GM19372 (cell line): Measurements from ENCODE around the gene MANSC4.

Experiments used
- ATAC-seq: cut with Tn5 transposase; IDR thresholded peaks from one replicate; pipeline ENCODE4 v1.9.1; 2021; ENCODE audit warnings: mild to moderate bottlenecking, low read depth, moderate library complexity; ENCODE audit not compliant: unreplicated experiment

The MANSC4 gene

DNA sequence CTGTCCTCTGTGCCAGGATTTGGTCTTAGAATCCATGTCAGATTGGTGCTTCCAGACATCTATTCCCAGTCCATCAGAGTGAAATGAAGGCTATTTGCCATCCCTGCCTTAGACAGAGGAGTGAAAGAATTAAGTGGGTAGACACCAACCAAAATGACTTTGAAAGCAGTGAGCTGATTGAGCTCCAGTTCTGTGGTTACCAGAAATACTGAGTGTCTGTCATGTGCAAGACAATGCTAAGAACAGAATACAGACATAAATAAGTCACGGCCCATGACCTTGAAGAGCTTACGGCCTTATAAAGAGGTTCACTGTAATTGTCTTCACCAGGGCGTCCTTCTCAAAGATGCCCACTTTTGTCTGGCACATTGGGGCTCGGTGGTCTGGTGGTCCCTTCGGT, 21.6 kb upstream of the MANSC4 start:
- ATAC-seq: no peak

DNA sequence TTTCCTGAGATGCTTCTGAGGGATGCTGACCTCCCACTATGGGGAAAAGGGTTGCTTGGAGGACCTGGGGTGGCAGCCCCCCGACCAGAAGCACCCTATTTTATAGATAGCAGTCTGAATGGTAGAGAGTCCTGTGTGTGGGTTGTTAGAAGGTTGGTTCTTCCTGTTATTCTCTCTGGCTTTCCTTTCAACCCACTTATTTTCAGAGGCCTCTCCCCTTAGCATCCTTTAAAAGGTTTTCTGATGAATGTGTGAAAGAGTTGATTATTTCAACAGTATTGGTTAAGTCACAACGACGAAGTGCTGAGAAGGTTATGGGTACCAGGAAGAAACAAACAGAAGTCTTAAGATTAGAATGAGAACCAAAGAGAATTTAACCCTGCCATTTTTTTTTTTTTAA, 20.8 kb upstream of the MANSC4 start:
- no peak for ATAC-seq

DNA sequence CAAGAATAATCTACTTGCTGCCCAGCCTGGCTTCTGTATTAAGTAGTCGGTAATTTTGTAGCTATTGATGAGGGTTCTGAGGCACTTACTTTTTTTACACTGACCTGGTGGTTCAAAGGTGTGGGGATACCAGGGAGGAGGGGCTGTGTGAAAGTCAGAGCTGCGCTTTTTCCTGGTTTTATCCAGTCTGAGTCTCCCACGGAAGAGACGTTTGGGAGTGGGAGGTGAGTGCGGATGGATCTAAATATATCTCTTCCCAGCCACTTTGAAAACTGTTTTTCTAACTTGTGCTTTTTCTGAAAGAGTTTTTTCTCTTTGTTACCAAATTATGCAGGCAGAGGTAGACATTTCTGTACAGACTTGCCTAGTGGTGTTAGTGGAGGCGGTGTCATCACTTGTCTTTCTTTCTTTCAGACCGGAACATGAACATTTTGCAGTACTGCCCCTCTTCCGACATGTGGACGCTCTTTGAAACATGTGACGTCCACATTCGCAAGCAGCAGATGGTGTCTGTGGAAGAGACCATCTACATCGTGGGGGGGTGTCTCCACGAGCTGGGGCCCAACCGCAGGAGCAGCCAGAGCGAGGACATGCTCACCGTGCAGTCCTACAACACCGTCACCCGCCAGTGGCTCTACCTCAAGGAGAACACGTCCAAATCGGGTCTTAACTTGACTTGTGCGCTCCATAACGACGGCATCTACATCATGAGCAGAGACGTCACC, 17.4 kb upstream of the MANSC4 start:
- no peak for ATAC-seq

DNA sequence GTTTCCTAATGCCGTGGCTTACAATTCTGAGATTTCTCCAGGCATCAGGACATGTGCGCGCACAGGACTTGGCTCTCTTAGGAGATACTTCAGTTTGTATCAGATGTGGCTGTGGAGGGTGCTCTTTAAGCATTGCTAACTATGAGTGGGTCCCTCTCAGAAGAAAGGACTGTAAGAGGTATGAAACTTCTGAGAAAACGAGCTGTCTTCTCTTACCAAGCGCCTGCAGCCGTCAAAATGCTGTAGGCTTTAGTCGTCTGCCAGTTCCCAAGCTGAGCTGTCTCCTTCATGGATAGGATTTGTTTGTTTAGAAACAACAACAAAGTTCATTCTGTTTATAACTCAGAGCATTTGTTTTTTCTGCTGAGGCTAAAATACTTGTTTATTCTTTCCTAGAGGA, 16.1 kb upstream of the MANSC4 start:
- no peak for ATAC-seq

DNA sequence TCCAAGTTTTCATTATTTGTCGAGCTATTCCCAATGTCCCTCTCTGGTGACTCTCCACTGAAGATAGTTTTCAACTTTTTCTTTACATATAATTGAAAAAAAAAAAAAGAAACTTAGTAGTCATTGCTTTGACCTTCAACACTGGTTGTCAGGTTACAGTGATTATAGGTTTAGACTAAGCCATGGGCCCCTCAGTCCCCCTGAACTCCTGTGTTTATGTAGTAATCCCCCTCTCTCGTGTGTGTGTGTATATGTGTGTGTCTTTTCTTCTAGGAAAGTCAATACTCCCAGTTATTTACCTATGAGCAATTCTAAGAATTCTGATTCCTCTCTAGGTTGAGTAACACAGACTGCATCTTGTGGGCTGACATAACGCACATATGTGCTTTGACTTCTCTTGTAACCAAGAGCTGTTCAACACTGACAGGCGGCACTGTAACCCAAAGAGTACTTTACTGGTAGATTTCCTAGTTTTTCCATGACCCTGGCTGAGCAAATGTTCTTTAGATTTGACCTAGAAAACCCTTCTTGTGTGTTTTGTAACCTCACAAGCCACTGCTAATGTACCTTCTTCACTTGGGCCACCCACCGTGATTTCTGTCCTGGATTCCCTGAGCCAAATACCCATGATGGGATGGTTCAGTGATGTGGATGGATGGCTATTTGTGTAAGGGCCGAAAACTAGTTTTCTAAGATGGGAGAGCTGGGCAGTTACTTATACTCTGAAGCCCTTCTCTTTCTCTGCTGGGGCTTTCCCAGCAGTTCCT, 15.0 kb upstream of the MANSC4 start:
- no peak for ATAC-seq

DNA sequence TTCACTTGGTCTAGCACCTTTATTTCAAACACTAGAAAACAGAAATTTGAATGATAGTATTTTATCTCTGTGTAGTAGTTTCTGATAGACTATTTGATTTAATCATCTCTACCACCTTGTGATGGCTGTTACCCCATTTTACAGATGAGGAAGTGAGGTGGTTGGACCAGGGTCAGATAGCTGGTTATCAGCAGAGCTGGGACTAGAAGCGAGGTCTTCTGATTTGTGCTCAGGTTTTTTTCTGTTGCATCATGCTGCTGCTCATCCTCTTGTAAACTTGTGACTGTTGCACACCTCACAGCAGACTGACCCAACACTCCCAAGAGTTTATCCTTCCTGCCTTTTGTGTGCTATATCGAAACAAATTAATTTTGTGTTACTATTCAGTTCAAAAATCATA, 10.1 kb upstream of the MANSC4 start:
- ATAC-seq: no peak

DNA sequence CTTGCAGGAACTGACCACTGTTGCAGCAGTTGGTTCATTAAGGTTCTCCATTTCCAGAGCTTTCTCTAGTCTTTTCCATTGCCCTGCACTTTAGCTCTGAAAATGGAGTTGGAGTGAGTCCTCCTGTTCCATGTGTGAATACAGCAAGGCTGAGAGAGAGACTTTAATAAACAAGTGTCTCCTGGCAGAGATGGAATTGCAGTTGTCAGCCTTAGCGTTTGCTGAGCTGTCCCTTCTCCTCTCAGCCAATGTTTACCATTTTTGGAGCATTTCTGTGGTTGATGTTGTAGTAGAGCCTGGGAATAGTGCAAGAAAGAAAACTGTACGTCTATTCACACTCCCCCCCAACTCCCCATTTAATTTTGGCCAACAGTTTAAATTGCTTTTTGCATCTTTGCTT, 7.5 kb upstream of the MANSC4 start:
- no peak for ATAC-seq

DNA sequence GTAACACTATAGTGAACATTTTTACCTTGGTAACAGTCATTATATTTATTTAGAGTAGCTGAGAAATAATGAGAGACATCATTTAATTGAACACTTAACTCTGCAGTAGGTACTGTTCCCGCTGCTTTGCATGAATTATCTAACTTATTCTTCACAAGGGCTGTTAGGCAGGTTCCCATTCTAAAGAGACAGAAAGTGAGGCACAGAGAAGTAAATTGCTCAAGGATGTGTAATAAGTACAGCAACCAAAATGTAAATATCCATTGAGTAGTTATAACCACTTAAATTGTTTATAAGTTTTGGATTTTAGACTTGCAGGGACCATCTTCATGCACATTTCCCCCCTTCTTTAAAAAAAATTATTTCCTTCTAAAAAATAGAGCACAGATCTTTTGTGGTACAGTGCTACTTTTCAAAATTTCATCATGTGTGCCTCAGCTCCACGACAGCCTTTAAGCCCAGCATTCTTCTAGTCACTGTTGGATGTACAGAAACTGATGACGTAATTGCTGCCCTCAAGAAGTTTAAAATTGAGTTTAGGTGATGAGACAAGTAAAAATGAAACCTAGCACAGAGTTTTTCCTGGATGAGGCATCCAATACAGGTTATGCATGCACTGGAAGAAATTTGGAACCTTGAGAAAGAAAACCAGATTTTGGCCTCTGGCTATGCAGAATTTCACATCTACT, 6.0 kb upstream of the MANSC4 start:
- ATAC-seq: no peak

DNA sequence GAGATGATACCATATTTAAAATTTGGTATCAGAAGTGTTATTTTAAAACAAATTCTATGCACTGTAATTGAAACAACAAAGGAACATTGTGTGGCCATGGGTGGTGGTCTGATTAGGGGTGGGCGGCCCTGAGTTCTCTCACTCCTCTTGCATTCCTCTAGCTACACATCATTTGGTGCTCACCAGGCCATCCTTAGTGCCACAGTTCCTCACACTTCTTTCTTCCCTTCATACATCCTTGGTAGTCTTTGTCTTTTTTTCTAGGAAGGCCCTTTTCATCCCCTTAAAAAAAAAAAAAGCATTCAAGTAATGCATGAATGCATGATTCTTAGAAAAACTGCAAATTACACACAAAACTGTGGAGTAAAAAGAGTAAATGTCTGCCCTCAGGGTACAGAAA, 2.4 kb upstream of the MANSC4 start:
- no peak for ATAC-seq

DNA sequence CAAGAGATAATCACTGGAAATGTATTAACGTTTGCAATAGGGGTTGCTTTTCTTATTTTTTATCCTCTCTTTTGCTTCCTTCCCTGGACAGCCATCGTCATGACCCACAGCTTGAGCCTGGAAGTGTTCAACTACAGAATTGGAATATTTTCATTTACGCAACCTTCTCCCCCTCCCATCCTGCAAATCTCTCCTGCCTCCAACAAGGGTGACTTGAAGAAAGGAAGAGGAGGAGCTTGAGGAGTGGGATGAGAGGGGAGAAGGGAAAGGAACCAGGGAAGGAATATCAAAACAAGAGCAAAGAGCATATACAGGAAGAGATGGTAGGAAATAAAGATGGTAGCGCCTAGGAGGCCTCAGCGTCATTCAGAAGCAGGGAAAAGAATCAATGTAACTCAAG, 1.6 kb upstream of the MANSC4 start:
- ATAC-seq: no peak

DNA sequence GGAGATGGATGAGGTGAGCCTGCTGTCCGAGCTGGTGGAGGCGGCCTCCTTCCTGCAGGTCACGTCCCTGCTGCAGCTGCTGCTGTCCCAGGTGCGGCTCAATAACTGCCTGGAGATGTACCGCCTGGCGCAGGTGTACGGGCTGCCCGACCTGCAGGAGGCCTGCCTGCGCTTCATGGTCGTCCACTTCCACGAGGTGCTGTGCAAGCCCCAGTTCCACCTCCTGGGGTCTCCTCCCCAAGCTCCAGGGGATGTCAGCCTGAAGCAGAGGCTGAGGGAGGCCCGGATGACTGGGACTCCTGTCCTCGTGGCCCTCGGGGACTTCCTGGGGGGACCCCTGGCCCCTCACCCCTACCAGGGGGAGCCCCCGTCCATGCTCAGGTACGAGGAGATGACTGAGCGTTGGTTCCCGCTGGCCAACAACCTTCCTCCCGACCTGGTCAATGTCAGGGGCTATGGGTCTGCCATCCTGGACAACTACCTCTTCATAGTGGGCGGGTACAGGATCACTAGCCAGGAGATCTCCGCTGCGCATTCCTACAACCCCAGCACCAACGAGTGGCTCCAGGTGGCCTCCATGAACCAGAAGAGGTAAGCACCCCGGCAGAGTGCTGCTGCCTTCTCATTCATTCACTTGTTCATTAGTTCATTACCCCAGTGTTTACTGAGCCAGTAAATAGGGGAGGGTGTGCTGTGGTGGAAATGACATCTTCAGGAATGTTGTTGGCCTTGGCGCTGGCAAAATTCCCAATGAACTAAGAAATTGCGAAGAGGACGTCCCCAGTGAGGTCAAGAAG, 774 bp upstream of the MANSC4 start:
- ATAC-seq: peak; percentile 28

DNA sequence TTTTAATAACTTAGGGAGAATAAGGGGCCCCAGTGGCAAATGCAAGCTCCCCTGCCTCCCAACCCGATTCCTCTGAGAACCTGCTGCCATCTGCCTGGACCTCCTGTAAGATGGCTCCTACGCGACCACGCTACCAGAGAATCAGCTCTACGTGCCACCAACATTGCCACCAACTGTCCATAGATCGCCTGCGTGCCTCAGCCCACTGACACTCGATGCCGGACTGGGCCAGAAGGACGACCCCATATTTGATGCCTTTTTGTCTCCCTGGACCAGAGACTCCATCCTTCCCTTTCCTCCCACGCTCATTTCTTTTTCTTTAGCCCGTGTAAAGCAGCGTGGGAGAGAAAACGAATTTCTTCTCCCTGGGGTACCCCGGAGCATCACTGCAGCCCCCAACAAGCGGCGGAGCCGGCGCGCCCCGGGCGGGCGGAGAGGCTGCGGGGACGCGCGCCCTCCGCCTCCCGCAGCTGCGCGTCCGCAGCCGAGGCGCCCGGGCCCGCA, 568 bp downstream of the MANSC4 start:
- ATAC-seq: peak; percentile 25

DNA sequence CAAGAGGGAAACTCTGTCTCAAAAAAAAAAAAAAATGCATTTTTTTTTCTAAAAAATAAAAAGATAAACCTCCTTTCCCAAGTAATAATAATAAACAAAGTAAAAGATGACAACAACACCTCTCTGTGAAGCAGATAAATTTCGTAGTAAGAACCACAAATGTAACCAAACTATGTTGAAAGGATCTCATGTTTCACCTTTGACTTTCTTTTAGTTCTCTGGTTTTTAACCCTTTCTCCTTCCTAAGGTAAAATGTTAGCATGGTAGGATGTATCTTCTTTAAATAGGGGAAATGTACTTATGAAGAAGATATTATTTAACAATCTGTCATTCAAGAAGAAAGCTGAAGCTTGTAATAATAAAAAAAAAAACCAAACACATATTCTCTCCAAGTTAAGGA, 1.8 kb downstream of the MANSC4 start:
- ATAC-seq: no peak

DNA sequence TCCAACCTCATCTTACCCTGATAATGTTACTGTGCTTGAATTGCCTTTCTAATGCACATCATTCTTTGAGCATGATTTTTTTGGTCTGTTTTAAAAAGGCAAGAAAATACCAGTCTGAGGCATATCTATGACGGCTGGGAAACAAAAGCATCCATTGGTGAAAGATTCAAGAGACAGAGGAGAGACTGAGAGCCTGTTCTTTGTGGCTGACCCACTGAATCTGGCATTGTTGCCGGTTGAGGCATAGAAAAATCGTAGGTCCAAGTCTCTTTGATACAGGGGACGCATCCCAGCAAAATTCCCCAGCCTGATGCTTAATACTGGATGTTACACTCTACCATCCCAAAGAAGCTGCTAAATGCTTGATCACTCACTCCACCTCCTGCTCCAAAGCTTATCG, 2.9 kb downstream of the MANSC4 start:
- no peak for ATAC-seq

DNA sequence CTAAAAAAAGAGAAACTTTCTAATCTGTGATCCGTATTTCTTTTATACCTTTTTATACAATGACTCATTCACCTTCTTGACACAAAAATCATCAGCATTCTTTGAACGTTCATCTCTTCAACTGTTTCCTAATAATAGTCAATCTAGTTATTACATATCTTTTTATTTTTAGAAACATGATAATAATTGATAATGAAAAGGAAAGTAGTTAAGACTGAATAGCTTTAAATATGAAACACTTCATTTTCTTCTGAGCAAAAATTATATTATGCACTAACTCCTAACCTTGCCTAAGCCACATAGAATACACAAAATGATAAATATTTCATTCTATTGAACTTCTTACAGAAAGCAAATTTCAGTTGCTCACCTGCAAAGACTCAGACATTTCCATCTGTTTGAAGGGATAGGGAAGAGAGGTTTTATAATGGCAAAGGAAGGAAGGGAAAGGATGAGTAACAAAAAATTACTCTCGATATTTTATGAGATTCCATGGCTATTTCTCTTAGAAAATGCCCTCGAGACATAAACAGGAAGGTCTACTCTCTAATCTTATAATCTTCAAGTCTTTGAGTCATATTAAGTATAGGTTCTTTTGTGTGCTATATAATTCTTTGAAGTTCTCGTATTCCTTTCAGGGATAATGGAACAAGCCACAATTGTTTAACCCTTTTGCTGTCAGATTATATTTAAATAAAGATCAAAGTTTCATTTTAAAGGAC, 7.5 kb downstream of the MANSC4 start:
- no peak for ATAC-seq

DNA sequence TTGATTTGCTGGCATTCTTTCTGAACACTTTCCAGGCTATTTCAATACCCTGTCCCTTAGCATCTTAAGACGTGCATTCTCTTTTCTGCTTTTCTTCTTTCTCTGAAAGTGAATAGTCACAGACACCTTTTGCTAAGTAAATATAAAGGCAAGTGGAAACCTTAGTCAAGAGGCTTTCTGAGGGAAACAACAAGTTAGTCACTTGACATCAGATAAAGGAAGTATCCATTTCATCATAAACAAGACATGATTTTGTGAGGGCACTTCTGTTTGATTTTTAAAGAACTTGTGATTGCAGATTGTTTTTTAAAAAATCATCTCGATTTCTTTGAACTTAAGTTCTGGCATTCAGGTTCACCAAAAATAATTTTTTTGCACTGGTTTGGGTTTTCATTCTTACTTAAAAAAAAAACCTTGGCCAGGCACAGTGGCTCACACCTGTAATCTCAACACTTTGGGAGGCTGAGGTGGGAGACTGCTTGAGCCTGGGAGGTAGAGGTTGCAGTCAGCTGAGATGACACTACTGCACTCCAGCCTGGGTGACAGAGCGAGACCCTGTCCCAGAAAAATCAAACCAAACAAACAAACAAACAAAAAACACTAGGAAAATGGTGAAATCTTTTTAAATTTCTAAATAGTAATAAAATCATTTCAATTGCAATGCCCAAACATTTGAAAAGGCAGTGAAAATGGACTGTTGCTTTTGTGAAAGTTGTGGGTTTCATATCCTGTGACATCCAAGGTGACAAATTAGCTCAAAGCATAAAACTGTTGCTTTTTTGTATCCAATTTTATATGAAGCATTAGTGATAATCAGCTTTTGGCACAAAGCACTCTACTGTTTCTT, 8.3 kb downstream of the MANSC4 start:
- no peak for ATAC-seq

DNA sequence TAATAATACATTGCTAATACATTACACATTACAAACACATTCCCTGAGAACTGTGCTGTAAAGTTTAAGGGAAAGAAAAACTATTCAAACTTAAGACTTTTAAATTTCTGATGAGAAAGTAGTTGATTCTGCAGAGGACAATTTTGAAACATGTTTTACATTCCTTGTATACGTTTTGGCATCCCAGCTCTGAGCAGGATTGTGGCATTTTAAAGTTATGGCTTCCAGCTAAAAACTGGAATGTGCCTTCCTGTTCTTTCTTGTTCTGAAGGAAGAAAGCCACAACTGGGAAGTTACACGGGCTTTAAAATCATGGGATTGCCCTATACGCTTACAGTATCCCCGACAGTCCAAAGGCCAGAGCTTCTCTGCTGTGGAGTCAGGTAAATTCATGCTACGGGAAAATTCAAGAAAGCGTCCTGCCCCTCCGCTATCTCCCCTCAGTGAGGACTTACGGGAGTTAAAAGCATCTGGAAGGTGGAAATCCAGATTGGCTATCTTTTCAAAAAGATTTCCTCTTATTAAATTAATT, 10.8 kb downstream of the MANSC4 start:
- ATAC-seq: no peak

DNA sequence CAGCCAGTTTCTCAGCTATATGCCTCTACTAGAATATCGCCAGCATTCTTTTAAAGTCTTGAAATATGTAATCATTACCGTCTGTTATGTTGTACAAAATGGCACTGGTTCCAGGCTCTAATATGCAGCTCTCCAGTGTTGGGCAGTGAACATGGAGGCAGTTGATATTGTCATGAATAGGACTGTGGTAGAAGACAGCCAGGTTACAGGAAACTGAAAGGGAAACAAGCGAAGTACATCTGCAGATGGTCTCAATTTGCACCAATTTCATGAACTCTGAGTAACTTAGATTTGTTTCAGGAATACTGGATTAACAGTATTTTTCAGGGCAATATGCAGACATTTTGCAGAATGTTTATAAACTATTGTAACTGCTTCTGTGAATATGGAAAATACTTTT, 13.4 kb downstream of the MANSC4 start:
- no peak for ATAC-seq

DNA sequence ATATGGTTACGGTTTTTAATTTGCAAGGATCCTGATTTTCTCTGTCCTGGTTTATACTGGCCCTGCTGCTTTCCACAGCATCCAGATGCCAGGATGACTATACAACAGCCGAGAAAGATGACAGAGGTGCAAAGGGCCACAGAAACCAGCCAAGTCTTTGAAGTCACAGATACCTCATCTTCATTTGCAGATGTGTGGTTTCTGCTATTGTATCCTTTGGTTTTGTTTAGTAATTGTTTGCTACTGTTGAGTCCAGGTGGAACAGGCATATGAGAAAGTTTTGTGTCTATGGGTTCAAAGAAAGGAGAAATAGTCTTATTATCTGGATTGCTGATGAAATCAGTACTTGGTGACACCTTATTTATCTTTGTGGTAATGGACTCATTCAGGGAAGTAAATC, 17.3 kb downstream of the MANSC4 start:
- no peak for ATAC-seq
